Measurements from ENCODE around the gene WNT5A. TPM values are rescaled to one million over a fixed set of nuclear protein-coding genes. Genes with fewer than 3 reads are reported as not detected.

The WNT5A gene
- total RNA-seq, 1 donor from 2014 or later = 11.6 TPM

- TF ChIP-seq CTCF (IDR thresholded peaks at IDR 0.05) = no peak
- H3K4me1 Mint-ChIP-seq (ENCODE audit: low read depth) = peaks cover 31% of the 10 kb centered on the region
- H3K9me3 Mint-ChIP-seq (ENCODE audit: low read depth) = no peaks in the 10 kb centered on the region
- H3K27me3 Mint-ChIP-seq (ENCODE audit: low read depth) = peaks cover 2% of the 10 kb centered on the region
- H3K36me3 Mint-ChIP-seq (ENCODE audit: low read depth) = no peaks in the 10 kb centered on the region
- no peak for DNase-seq (ENCODE audit: low spot score)
- H3K4me3 Mint-ChIP-seq (ENCODE audit: unreplicated experiment) = peak overlapping the region; percentile 57
- H3K27ac Mint-ChIP-seq (ENCODE audit: unreplicated experiment) = no peak overlapping the region
Measured at GRCh38 chr3:55489798-55490132, 2.7 kb upstream of the WNT5A start.

- peaks cover 39% of the 10 kb centered on the region for H3K4me1 Mint-ChIP-seq (ENCODE audit: low read depth)
Measured at GRCh38 chr3:55488398-55489055, 1.4 kb upstream of the WNT5A start.

GRCh38 chr3:55487381-55488241 is 505 bp upstream of the WNT5A start:
- no peak for DNase-seq (ENCODE audit: low spot score)

More at GRCh38 chr3:55488398-55489055, 1.4 kb upstream of the WNT5A start:
- peaks cover 2% of the 10 kb centered on the region for H3K27me3 Mint-ChIP-seq (ENCODE audit: low read depth)
- H3K36me3 Mint-ChIP-seq (ENCODE audit: low read depth) = no peaks in the 10 kb centered on the region
- peak overlapping the region; percentile 97 for H3K4me3 Mint-ChIP-seq (ENCODE audit: unreplicated experiment)
- TF ChIP-seq CTCF (IDR thresholded peaks at IDR 0.05) = no peak
- H3K27ac Mint-ChIP-seq (ENCODE audit: unreplicated experiment) = peak overlapping the region; percentile 12
- H3K9me3 Mint-ChIP-seq (ENCODE audit: low read depth) = no peaks in the 10 kb centered on the region
- DNase-seq (ENCODE audit: low spot score) = no peak

GRCh38 chr3:55486101-55486856 is 827 bp downstream of the WNT5A start:
- no peak for DNase-seq (ENCODE audit: low spot score)
- Mint-ChIP-seq H3K36me3 (ENCODE audit: low read depth) (no peaks in the 10 kb centered on the region), H3K27ac (ENCODE audit: unreplicated experiment) (peak overlapping the region; percentile 79), H3K4me1 (ENCODE audit: low read depth) (peaks cover 56% of the 10 kb centered on the region), H3K9me3 (ENCODE audit: low read depth) (no peaks in the 10 kb centered on the region), H3K27me3 (ENCODE audit: low read depth) (peaks cover 2% of the 10 kb centered on the region), H3K4me3 (ENCODE audit: unreplicated experiment) (peak overlapping the region; percentile 97)
- no peak for TF ChIP-seq CTCF (IDR thresholded peaks at IDR 0.05)

More at GRCh38 chr3:55487381-55488241, 505 bp upstream of the WNT5A start:
- Mint-ChIP-seq H3K36me3 (ENCODE audit: low read depth) (no peaks in the 10 kb centered on the region), H3K27me3 (ENCODE audit: low read depth) (peaks cover 2% of the 10 kb centered on the region), H3K4me1 (ENCODE audit: low read depth) (peaks cover 47% of the 10 kb centered on the region), H3K9me3 (ENCODE audit: low read depth) (no peaks in the 10 kb centered on the region), H3K27ac (ENCODE audit: unreplicated experiment) (peak overlapping the region; percentile 63), H3K4me3 (ENCODE audit: unreplicated experiment) (peak overlapping the region; percentile 97)
- TF ChIP-seq CTCF (IDR thresholded peaks at IDR 0.05) = no peak

Measured in chondrocyte (in vitro differentiated cells).